ENCODE measurements around the gene TMPRSS2.

TMPRSS2 gene

DNA sequence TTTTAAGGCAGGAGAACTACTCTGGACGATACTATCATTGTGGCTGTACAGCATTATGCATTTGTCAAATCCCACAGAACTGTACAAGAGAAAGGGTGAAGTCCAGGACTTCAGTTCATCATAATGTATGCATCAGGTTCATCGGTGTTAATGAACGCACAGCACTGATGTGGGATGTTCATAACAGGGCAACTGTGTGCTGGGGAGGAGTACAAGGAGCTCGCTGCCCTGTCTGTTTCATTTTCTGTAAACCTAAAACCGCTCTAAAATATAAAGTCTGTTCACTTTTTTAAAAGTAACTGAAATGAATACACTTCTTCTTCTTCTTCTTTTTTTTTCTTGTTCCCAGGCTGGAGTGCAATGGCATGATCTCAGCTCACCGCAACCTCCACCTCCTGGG lies 25.0 kb downstream of the TMPRSS2 start:
- no peak for FAIRE-seq
- no peak for DNase-seq (ENCODE audit: low spot score)

- DNase-seq (ENCODE audit: low spot score) (no peak), FAIRE-seq (no peak)
Measured at GRCh38 chr21:41482301-41482700, 25.7 kb downstream of the TMPRSS2 start.

GRCh38 chr21:41481191-41481590 lies 26.8 kb downstream of the TMPRSS2 start:
- FAIRE-seq: no peak
- no peak for DNase-seq (ENCODE audit: low spot score)

DNA sequence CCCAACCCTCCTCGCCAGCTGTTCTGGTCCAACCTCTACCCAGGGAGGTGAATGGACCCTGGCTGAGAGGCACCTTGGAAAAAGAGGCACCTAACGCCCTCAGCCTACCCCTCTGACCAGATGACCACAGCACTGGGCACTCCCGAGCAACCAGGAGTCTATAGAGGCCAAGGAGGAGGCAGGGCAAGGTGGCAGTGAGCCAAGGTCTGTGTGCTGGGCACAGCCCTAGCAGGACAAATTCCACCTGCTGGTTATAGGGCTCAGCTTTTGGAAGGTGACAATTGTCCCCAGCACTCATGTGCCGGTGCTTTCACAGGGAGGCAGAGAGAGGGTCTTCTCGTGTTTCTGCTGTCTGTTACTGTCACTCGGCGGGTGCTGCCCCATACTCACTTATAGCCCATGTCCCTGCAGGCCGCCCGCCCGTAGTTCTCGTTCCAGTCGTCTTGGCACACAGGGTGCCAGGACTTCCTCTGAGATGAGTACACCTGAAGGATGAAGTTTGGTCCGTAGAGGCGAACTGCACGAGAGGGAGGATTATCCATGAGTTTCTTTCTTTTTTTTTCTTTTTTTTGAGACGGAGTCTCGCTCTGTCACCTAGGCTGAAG lies 27.8 kb downstream of the TMPRSS2 start:
- FAIRE-seq (no peak), DNase-seq (ENCODE audit: low spot score) (no peak)

GRCh38 chr21:41479686-41480085 lies 28.3 kb downstream of the TMPRSS2 start:
- DNase-seq (ENCODE audit: low spot score) (no peak), FAIRE-seq (no peak)

GRCh38 chr21:41478319-41479177 lies 29.4 kb downstream of the TMPRSS2 start:
- FAIRE-seq: no peak
- no peak for DNase-seq (ENCODE audit: low spot score)

- no peak for FAIRE-seq
- DNase-seq (ENCODE audit: low spot score): peak; percentile 23
Measured at GRCh38 chr21:41477641-41478318, 30.2 kb downstream of the TMPRSS2 start.

DNA sequence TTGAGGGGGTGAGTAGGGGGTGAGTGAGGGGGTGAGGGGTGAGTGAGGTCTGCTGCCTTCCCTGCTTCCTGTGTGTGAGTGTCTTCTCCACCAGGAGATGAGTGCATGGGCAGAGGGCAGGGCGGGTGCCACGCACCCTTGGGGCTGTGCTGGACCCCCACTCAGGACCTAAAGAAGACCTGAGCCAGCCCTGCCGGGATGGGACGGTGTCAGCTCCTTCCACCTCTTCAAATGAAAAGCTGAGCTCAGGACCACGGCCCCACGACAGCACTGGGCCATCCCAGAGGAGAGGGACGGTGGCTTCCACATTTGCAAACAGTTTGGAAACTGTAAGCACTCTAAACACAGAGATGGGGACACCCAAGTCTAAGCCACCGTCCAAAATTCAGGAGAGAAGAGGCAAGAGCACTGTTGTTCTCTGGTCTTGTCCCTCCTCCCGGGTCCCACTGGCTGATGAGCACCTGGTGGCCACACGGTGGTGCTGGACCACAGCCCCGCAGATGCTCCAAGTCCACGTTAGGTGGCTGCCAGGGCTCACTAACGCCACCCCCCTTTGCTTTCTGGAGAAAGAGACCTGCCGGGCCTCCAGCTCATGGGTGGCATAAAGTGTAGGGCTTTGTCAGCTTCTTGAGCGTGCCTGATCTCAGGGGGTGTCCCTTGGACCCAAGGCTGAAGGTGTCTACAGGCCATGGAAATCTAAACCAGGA lies 32.1 kb downstream of the TMPRSS2 start:
- FAIRE-seq (no peak), DNase-seq (ENCODE audit: low spot score) (no peak)

- DNase-seq (ENCODE audit: low spot score) (no peak), FAIRE-seq (no peak)
Measured at GRCh38 chr21:41472753-41473548, 35.0 kb downstream of the TMPRSS2 start.

DNA sequence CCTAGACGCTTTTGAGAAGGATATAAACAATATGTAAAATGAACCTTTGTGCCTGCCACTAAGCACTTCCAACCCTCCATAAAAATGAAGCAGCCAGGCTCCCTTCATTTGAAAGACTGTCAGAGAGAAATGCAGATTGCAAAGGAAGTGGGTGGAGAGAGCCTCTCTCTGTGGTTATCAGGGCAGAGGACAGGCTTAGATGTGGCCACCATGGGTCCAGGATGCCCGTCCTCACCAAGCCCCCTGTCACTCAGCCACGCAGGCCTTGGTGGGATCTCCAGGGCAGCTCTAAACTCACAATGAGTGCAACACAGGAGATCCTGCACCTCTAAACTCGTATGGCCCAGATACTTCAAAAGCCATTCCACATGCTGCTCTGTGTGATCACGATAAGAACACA lies 37.9 kb downstream of the TMPRSS2 start:
- DNase-seq (ENCODE audit: low spot score) (no peak), FAIRE-seq (no peak)

GRCh38 chr21:41466024-41466820 lies 41.7 kb downstream of the TMPRSS2 start:
- FAIRE-seq: no peak
- no peak for DNase-seq (ENCODE audit: low spot score)

DNA sequence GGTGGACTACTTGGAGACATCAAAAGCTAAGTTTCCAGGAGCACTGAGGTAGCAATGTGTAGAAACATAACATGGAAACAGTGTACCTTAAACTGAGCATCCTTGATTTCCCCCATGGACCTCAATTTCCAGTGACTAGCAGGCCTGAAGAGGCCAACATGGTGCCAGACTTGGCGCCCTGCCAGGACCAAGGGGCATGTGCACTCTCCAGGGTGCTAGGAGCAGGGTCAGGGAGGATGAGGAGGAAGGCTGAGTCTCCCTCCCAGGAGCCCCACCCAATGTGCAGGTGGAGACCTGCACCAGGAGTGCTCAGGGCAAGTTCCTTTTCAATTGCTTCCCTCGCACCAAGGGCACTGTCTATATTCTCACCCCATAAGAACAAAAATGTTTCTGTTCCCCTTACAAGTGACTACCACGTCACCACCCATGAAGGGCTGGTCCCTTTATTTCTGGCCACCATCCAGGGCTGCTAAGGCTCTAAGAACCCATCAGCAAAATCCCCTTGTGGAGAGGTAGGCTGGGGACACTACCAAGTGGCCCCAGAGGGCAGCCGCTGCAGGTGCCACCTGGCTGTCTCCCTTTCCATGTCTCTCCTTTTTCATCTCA lies 42.7 kb downstream of the TMPRSS2 start:
- no peak for DNase-seq (ENCODE audit: low spot score)
- FAIRE-seq: no peak

- DNase-seq (ENCODE audit: low spot score) (no peak), FAIRE-seq (no peak)
Measured at GRCh38 chr21:41460578-41461527, 47.1 kb downstream of the TMPRSS2 start.

- no peak for DNase-seq (ENCODE audit: low spot score)
- no peak for FAIRE-seq
Measured at GRCh38 chr21:41459884-41460534, 47.9 kb downstream of the TMPRSS2 start.

DNA sequence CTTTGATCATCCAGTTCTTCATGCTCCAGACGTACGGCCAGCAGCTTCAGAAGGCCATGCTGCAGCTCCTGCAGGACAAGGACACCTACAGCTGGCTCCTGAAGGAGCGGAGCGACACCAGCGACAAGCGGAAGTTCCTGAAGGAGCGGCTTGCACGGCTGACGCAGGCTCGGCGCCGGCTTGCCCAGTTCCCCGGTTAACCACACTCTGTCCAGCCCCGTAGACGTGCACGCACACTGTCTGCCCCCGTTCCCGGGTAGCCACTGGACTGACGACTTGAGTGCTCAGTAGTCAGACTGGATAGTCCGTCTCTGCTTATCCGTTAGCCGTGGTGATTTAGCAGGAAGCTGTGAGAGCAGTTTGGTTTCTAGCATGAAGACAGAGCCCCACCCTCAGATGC lies 49.4 kb downstream of the TMPRSS2 start:
- no peak for DNase-seq (ENCODE audit: low spot score)
- FAIRE-seq: no peak

- DNase-seq (ENCODE audit: low spot score) (no peak), FAIRE-seq (no peak)
Measured at GRCh38 chr21:41458121-41458520, 49.8 kb downstream of the TMPRSS2 start.

DNA sequence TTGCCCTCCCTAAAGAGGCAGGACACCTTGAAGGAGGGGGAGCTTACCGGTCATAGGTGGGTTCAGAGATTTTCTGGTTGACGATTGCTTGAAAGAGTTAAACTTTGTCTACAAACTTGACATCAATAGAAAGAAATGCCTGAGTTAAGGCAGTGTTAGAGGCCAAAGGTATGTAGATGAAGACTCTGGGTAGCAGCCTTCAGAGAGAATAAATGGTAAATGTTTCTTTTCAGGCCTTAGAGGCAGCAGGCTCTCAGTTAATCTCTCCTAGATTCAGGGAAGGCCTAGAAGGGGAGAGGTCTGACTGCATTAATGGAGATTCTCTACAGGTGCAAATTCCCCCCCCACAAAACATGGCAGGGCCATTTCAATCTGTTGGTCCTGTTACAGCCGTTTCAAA lies 54.2 kb downstream of the TMPRSS2 start:
- FAIRE-seq (no peak), DNase-seq (ENCODE audit: low spot score) (no peak)

GRCh38 chr21:41453198-41453597 lies 54.8 kb downstream of the TMPRSS2 start:
- FAIRE-seq (no peak), DNase-seq (ENCODE audit: low spot score) (no peak)

All from urothelium cell line (cell line).